SHP77 treated with DMSO at 0.1 percent for 48 hours (cell line): ENCODE results near the gene CAMK2A.

Experiments
- DNase-seq: peaks from one replicate; lab custom pipeline; 2025; lab: John Stamatoyannopoulos, UW

The CAMK2A gene

GRCh38 chr5:150315245-150315644, 25.7 kb upstream of the CAMK2A start:
- no peak for DNase-seq

- no peak for DNase-seq
These were observed 24.5 kb upstream of the CAMK2A start for GRCh38 chr5:150313921-150314716.

DNA sequence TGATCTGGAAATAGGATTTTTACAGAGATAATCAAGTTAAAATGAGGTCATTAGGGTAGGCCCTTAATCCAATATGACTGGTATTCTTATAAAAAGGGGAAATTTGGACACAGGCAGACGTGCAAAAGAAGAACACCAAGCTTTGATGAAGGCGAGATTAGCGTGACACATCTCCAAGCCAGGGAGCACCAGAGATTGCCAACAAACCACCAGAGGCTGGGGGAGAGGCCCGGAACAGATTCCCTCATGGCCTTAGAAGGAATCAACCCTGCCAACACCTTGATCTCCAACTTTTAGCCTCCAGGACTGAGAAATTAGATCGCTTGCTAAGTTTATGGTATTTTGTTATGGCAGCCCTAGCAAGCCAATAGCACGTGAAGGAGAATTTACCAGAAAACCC, 23.9 kb upstream of the CAMK2A start:
- DNase-seq = no peak

DNA sequence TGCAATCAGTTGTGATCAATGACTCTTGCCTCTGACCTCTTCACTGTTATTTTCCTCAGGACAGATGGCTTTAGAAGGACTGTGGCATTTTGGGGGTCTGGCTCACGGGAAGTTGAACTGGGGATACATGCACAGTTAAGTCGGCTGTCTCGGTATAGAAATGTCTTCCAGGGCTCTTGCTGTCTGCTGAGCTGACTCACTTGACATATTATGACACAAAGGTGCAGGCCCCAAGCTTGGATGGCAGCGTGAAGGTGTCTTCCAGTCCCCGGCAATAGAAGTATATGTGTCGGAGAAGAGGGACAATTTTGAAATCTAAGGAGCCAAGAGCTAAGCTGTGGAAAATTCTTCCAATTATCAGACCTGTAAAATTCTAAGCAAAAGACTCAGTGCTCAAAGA, 22.9 kb upstream of the CAMK2A start:
- no peak for DNase-seq

- DNase-seq = no peak
These were observed 21.6 kb upstream of the CAMK2A start for GRCh38 chr5:150311015-150311692.

DNA sequence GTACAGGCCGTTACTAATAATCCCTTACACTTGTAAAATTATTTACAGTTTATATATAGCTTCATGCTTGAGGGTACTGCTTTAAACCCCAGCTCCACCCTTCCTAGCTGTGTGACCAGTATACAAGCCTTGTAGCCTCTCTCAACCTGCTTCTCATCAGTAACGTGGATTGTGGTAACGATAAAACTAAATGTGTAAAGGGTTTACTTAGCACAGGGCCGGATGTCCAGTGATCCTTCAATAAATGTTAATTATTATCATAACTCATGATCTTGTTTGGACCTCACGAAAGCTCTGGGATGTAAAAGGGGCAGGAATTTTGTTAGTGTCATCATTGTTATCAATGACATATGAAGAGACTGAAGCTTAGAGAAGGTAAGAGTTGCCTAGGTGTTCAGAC, 20.7 kb upstream of the CAMK2A start:
- no peak for DNase-seq

DNA sequence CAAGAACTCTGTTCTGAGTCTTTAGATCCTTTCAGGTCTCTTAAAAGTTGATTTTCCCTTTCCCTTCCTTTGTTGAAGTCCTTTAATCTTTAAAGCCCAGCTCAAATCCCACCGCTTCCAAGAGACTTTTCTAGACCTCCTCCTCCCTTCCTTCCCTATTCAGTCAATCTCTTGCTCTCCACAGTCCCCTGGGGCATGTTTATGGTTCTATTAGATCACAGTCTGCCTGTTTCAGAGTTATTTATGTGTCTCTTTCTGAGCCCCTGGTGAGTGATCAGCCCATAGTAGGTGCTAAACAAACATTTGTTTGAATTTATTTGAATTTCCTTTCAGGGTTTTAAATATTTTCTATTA, 20.3 kb upstream of the CAMK2A start:
- no peak for DNase-seq

DNA sequence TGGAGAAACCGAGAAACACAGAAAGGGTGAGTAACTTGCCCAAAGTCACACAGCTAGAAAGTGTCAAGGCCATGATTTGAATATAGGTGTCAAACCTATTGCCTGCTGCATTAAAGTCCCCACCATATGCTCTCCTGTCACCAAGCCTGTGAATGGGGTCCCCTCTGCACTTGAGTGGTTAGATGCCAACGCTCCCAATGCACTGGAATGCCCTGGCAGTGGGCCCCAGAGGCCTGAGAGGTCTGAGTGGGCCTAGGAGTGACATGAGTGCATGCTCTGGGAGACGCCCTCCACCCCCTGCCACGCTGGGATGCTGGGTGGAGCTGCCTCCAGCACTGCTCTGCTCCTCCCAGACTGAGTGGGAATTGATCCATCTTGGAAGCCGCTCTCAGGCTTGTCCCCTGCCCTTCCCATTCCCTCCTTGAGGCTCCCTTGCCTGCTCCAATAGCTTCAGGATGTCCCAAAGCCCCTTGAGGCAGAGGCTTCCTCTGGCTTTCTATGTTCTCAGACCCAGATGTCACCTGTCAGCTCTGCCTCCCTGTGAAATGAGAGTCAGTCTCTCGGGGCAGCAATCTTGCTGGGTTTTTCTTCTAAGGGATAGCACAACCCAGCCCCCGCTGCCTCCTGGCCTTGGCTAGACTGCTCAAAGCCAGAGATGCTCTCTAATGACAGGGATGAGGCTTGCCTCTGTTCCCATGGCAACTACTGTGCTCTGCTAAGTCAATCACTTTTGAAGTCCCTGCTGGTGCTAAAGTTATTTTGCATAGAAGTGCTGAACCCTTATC, 19.7 kb upstream of the CAMK2A start:
- DNase-seq = no peak

- no peak for DNase-seq
These were observed 18.2 kb upstream of the CAMK2A start for GRCh38 chr5:150307617-150308426.

DNA sequence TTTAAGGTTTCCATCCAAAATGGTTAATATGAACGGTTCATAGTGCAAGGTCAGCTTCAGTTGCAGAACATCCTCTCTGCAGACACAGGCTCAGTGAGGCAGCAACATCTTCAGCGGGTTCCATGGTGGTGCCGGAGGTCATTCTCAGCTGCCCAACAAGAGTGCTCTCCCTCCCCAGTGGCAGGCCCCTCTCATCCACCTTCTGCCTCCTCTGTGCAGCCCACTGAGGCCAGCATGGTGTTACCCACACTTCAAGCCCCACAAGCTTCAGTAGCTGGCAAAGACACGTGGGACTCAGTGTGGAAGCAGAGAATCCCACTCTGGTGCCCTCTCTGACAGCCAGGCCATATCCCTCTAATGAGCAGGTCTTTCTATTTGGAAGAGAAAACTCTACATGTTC, 17.2 kb upstream of the CAMK2A start:
- no peak for DNase-seq

DNA sequence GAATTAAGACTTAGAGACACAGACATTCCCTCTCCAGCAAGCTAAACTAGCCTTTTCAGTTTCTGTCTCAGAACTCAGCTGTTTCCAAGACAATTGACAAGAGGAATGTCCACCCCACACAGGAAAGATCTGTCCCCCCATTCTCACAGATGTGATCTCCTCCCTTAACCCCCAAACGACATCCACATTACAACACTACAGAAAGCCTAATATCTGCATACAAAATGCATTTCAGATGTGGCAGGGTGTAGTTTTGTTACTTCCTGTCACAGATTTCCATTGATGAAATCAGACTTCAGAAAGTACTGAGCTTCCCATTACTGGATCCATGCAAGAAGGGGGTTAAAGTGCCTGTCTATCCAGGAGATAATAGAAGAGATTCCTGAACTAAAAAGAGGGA, 16.0 kb upstream of the CAMK2A start:
- no peak for DNase-seq

DNA sequence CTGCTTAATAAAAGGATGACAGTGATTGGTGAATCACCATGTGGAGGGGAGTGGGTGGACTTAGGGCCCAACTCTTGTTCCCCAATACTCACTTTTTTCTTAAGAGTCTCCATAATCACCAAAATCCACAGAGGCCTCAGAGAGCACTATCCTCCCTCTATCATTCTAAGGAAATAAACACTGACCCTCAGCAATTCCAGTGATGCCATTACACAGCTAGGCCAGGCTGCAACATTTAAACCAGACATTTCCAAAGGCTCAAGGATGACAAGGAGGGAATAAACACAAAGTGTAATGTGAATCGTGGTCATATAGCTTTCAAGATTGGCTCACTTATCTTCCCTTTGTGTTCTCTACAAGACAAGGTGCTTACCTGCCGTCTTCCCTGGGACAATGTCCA, 15.5 kb upstream of the CAMK2A start:
- DNase-seq = no peak

GRCh38 chr5:150304481-150305081, 15.0 kb upstream of the CAMK2A start:
- no peak for DNase-seq

- DNase-seq = no peak
These were observed 14.2 kb upstream of the CAMK2A start for GRCh38 chr5:150303660-150304386.

- DNase-seq = no peak
These were observed 13.6 kb upstream of the CAMK2A start for GRCh38 chr5:150303070-150303615.

- no peak for DNase-seq
These were observed 12.9 kb upstream of the CAMK2A start, which contains the start of gene ARSI for GRCh38 chr5:150302301-150303069. TSS of gene ARSI (minus strand) at chr5:150302905. CDS start at chr5:150302373, 532 bp downstream.

DNA sequence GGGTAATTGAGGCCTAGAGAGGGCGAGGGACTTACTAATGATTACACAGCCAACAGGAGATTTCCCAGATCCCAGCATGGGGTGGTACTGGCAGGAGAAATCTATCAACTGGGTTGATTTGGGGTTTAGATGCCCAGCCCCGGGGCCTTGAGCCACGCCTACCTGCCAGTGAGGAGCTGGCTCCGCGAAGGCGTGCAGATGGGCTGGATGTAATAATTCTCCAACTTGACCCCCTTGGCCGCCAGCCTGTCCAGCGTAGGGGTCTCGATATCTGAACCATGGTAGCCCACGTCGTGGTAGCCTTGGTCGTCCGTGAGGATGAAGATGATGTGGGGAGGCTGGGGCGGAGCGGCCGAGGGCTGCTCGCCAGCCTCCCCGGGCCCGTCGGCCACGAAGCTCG, 12.3 kb upstream of the CAMK2A start:
- no peak for DNase-seq

DNA sequence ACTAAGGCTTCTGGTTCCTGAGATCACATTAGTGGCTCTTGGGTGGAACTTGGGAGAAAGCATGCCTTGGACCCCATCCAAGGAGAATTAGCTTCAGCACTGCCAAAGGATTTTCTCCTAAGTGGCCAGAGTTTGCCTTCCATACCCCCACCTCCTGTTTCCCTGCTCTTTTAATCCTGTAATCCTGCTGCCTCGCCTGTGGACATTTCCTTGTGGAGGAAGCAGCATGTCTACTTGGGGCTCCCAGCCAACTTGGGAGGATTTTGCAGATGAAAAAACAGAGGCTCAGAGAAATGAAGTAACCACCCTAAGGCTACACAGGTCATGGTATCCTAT, 11.6 kb upstream of the CAMK2A start:
- no peak for DNase-seq

GRCh38 chr5:150300496-150301169, 11.1 kb upstream of the CAMK2A start:
- no peak for DNase-seq
